ENCODE data around the gene TLX2.

DNA sequence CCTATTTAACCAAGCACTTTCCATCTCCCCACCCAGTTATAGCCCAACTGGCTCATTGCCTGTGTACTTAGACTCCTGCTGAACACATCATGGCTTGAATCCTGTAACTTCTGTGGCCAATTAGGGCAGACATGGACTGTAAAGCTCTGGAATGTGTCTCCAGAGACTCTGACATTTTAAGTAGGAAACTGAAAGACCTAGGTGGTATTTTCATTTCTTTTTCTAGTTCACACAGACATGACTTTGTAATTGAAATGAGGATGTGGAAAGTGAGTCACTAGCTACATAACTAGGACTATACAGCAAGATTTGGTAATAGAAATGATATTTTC, 52.5 kb downstream of the TLX2 start:
- TF ChIP-seq, protein P1, sequence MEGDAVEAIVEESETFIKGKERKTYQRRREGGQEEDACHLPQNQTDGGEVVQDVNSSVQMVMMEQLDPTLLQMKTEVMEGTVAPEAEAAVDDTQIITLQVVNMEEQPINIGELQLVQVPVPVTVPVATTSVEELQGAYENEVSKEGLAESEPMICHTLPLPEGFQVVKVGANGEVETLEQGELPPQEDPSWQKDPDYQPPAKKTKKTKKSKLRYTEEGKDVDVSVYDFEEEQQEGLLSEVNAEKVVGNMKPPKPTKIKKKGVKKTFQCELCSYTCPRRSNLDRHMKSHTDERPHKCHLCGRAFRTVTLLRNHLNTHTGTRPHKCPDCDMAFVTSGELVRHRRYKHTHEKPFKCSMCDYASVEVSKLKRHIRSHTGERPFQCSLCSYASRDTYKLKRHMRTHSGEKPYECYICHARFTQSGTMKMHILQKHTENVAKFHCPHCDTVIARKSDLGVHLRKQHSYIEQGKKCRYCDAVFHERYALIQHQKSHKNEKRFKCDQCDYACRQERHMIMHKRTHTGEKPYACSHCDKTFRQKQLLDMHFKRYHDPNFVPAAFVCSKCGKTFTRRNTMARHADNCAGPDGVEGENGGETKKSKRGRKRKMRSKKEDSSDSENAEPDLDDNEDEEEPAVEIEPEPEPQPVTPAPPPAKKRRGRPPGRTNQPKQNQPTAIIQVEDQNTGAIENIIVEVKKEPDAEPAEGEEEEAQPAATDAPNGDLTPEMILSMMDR (conservative IDR thresholded peaks at IDR 0.05; ENCODE audit: low read depth, low read length), result no peak
- TF ChIP-seq EZH2 (IDR thresholded peaks at IDR 0.05; ENCODE audit: low read length, unreplicated experiment) (no peak), EZH2phosphoT487 (IDR thresholded peaks at IDR 0.05; ENCODE audit: borderline replicate concordance, low read length) (no peak)
